Left hindlimb (tissue), 1 donor: ENCODE data around the gene PTCHD4.
"Not testable (repeated sequence)": the region's sequence is repeated elsewhere in the genome, so short reads cannot be mapped to it uniquely, and the experiment has no call there.

ENCODE experiments used
- DNase-seq: peaks from one replicate; pipeline ENCODE4 v3.0.0-alpha.2; 2018

PTCHD4 gene

DNA sequence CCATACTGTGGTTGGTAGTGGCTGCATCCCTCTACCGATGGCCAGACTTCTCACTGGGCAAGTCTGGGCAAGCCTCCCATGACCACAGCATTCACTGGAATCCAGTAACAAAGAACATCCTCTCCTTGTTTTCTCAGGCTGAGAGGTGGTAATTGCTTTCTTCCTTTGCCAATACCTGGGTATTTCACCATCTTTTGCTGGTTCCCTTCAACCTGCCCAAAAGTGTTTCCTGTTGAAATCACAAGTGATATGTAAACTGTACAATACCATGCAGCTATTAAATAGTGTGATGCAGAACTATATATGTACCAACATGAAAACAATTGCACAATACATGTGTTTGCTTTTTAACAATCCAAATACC is at the start of gene PTCHD4:
PTCHD4 (minus strand) TSS at position 55 of the 364 bp plus-strand sequence. CDS start 42,240 bp downstream, outside the sequence.
- no peak for DNase-seq

DNA sequence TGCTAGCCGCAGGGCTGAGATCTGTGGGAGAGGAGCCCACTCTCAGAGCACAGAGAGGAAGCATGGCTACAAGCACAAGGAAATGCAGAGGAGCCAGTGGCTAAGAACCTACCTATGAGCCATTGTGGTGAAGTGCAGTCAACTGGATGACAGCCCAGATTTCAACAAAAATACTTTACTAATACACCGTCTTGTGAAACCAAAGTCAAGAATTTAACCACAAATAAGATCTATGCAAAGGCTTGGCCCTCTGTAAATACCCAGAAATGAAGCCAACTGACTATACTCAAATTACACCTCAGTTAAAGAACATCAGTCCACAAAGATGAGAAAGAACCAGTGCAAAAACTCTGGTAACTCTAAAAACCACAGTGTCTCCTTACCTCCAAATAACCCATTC is 40.1 kb upstream of the PTCHD4 start:
- no peak for DNase-seq

DNA sequence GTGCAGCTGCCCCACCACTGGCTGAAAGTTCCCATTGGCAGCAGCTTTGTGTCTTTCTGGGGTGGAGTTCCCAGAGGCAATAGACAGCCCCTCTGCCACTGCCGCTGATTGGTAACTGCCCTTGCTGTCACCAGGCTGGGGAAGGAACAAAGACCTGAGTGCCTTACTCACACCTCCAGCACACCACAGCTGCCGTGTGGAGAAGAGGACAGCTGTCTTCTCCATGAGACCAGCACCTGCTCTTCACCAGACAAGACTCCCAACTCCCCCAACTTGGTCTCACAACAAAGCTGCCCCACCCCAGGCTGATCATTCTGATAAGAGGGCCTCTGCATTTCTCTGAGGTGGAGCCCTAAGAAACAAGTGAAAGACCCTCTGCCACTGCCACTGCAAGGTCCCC is 39.7 kb upstream of the PTCHD4 start:
- DNase-seq = no peak

DNA sequence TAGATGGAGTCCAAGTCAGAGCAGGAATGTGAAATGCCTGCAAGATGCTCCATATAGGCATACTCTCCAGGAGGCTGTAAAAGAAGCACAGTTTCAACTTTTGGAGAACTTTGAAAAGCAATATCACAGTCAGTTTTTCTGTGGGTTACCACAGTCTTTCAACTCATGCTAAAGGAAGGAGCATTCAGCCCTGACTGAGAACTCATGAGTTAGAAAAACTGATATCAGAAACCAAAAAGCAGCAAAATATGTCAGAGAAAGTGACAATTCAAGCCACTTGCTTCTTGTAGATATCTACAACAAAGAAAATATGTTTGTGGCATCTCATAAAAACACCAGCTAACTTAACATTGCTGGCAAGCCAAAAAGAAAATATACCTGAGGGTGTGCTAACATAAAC is 36.1 kb upstream of the PTCHD4 start:
- DNase-seq = no peak

DNA sequence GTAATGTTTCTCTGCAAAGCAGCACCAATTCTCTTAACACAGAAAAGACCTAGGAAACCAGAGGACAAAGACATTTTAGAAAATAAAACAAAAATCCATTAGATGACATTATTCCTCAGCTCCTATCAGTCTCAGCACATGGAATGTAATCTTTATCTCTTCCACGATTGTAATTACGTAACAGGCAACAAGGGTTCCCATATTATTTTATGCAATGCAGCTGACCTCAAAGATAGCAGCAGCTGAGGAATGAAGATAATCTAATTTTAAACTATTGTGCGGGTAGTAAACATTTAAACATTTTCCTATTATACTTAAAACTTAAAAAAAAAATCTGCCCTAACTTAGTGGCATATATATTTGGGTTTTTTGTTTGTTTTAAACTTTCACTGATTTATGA is 33.0 kb upstream of the PTCHD4 start:
- DNase-seq = no peak

DNA sequence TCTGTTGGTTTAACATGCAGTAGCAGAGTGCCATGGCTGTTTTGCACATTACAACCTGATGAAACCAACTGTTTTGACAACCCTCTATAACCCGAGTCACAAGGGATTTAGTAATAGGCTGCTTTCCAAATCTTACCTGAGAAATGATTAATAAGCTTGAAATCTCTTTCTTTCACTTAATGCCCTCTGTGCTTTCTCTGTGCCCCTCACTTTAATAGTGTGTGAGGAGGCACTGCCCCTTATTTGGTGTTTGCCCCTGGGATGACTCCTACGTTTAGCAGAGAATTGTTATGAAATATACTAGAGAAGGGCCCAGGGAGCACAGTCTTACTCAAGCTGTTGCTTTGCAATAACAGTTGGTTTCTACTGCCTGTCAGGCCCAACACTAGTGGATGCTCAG is 31.0 kb upstream of the PTCHD4 start:
- DNase-seq = no peak

DNA sequence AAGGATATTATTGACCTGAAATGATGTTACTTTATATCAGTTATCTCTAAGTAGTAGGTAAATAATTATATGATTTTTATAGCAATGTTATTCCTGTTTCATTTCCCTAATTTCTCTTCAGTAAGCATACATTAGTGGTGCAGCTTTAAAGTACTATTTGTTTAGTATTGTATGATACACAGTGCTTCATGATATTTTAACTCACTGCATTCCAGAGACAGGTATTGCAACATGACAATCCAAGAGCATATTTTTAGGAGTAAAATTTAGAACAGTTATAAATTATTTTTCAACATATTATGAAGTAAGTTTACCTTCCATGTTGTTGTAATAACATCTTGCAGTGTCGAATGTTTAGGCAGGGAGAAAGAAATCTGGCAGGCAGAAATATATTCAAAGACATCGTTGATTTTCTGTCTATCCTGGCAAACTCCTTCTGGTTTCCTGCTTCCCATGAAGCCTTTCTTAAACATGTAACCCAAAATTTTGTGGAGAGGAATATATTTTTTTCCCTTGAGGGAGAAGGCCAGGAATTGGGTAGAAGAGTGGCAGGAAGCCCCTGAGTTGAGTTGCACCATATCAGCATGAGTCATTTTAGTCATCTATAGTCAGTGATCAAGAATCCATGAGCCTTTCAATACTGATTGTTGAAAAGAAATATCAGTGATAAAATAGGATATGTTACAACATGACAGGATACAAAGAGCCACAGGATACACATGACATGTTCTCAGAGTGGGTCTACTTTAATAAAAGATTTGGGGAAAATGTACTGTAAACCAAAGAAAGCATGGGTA is 29.0 kb upstream of the PTCHD4 start:
- no peak for DNase-seq

DNA sequence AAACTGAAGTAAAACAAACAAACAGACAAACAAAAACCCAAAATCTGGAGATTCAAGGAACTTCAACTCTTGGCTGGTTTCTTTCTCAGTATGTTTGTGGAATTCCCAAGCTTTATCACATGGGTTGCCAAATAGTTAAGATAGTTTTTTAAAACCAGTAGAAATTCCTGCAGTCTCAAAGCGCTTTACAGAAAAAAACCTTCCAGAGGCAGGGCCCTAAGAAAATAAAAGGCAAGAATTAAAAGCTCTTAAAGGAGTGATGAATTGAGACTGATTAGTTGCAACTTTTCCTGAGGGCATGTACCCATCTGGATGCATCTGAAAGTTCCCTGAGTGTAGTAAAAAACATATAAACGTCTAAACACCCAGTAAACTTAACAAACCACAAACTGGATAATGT is 25.9 kb upstream of the PTCHD4 start:
- DNase-seq = no peak

DNA sequence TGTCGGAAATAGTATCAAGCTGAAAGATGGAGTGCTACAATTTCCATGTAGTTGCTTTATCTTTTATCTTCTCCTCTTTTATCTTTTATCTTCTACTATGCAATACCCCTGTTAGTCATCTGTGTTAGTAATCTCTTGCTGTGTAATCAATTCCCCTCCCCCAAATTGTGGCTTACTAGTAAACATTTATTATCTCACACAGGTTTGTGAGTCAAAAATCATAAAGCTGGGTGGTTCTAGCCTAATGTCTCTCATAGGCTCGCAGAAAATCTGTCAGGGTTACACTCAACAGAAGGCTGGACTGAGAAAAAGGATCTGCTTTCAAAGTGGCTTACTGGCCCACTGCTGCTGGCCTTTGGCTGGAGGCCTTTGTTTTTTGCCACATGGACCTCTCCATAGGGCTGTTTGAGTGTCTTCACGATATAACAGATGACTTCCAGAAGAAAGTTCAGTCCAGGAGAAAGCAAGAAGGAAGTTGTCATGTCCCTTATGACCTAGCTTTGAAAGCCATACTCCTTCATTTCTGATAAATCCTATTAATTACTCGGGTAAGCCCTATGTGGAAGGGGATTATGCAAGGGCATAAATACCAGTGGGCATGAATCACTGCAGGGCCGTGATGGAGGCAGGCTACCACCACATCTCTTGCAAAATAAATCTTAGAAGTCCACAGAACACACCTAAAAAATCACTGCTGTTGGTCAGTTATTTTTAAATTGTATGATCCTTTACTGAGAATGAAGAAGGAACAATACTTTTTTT is 24.5 kb upstream of the PTCHD4 start:
- DNase-seq = no peak

DNA sequence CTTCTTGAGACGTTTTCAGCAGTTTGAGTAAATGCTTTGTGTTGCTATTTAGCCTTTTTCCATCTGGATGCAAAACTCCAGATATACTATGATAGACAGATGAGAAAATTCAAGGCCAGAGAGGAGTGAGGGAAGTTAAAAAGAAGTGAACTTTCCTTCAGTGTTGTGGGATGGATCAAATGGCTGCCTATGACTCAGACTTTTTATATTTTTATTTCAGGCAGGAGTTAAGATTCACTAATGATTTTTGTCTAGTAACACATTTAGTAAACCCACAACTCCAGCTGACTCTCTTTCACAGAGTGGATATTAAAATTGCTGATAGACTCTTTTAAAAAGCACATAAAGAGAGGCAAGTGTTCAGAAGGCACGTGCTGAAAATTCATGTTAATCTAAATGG is 23.2 kb upstream of the PTCHD4 start:
- DNase-seq = no peak

DNA sequence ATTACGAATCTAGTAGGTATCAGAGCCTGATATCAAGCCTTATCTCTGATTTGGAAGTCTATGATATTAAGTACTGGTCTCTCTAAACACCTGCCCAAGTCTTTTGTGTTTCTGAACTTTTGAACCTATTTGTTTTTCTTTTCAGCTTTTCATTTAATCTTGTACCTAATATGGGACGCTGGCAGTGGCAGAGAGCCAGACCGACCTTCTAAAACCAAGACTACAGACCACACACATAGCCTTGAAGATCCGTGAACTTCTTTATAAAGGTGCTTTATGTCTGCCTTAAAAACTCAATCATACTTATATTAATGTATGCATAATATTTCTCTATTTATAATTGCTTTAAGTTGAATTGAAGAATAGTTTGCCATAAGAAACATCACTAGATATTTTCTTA is 12.6 kb upstream of the PTCHD4 start:
- no peak for DNase-seq

DNA sequence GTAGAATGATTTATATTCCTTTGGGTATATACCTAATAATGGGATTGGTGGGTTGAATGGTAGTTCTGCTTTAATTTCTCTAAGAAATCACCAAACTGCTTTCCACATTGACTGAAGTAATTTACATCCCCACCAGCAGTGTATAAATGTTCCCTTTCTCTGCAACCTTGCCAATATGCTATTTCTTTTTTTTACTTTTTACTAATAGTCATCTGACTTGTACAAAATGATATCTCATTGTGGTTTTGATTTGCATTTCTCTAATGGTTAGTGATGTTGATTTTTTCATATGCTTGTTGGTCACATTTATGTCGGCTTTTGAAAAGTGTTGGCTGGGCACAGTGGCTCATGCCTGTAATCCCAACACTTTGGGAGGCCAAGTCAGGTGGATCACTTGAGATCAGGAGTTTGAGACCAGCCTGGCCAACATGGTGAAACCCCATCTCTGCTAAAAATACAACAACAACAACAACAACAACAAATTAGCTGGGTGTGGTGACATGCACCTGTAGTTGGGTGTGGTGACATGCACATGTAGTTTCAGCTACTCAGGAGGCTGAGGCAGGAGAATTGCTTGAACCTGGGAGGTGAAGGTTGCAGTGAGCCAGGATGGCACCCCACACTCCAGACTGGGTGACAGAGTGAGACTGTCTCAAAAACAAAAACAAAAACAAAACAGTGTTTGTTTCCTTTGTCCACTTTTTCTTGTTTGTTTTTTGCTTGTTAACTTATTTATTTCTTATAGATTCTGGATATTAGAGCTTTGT is 11.2 kb upstream of the PTCHD4 start:
- not testable (repeated sequence) for DNase-seq

DNA sequence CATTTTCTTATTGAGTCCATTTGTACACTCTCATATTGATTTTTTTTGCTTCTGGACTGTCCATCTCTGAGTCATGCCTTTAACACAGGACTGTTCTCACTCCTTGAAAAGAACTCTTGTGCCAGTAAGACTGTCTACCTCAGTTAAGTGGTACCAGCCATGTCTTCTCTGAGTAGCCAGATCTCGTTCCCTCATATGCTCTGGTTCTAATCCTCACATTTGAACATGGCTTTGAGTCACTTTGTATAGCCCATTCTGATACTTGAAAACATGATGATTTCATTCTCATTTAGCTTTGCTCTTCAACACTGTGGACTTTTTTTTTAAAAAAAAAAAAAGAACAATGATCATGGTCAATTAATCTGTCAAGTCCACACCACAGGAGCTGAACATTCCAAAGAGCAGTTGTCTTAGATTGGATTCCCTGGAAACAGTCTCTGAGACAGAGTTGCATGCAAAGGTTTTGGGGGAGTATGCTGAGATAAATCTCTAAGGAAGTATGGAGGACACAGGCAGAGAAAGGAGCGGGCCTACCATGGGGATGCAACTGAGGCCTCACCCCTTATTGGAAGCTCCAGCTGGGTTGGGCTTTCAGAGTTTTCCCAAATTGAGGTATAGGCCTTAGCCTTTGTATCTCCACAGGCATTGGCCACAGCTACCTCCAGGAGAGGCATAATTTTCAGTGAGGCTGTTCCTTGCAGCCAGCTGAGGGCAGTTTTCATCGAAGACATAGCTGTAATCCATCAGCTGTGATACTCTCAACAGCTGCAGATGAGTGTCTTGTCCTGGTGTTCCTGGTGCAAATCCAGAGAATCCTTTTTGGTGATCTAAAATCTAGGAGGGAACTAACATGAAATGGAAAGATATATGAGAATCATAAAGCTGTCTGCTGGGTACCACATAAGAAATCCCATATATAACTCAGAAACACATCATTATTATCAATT is 6.0 kb upstream of the PTCHD4 start:
- no peak for DNase-seq

DNA sequence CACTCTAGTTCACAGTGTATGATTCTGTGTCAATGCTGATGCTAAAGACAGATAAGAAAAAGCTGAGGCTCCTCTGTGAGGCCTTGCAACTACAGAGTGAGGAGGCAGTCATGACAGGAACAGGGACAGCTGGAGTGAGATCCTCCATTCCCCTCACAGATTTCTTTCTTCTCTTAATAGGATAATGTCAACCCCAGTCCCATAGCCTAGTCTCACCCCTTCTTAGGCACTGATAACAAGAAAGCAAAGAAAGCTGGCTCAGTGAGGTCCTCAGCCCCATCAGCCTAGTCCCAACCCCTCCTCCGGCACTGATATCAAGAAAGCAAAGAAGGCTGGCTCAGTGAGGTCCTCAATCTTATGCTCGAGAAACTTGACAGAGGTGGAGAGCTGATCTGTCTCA is 2.1 kb upstream of the PTCHD4 start:
- DNase-seq = no peak

DNA sequence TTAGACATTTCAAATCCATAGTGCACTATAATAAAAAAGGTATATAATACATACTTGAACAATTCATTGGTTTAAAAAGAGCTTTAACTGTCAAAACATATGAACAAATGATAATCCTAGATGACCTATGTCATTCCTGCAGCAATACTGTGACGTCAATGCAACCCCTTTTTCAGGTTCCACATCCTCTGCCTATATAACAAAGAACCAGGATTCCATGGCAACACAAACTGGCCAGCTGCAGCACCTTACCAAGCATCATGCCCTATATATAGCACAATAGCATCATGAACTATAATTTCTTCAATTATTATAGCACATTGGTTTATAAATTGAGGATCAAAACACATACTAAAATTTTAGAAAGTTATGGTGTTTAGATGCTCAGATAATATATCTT is 578 bp upstream of the PTCHD4 start:
- no peak for DNase-seq

DNA sequence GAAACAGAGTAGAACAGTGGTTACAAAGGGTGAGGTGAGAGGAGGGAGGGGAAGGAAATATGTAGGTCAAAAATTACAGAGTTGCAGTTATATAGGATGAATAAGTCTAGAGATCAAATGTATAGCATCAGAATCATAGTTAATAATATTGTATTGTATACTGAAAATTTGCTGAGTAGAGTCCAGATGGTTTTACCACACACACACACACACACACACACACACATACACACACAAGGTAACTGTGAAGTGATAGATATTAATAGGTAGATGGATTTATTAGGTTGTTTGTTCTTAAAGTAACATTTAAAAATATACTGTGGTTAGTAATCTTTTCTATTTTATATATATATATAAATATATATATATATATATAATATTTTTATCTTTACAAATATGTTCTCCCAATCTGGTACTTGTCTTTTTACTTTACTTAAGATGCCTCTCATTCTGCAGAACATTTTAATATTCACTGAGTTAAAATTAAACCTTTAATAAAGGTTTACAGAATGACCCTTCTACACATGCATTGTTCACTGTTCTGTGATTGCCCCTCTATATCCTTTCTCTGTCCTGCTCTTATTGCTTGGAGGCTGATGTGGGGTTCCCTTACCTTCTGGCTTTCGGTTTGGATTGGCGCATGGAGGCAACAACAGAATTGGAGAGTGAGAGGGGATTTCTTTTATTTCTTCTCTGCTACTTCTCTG is 408 bp downstream of the PTCHD4 start:
- DNase-seq = no peak

DNA sequence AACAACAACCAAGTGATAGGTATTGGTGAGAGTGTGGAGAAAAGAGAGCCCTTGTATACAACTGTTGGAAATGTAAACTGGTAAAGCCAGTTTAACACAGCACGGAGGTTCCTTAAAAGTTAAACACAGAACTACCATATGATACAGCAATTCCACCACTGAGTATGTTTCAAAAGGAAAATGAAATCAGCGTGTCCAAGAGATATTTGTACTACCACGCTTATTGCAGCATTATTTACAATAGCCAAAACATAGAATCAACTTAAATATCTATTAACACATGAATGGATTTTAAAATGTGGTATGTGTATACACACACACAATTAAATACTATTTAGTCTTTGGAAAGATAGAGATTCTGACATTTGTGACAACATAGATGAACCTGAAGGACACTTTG is 1.1 kb downstream of the PTCHD4 start:
- DNase-seq = no peak

DNA sequence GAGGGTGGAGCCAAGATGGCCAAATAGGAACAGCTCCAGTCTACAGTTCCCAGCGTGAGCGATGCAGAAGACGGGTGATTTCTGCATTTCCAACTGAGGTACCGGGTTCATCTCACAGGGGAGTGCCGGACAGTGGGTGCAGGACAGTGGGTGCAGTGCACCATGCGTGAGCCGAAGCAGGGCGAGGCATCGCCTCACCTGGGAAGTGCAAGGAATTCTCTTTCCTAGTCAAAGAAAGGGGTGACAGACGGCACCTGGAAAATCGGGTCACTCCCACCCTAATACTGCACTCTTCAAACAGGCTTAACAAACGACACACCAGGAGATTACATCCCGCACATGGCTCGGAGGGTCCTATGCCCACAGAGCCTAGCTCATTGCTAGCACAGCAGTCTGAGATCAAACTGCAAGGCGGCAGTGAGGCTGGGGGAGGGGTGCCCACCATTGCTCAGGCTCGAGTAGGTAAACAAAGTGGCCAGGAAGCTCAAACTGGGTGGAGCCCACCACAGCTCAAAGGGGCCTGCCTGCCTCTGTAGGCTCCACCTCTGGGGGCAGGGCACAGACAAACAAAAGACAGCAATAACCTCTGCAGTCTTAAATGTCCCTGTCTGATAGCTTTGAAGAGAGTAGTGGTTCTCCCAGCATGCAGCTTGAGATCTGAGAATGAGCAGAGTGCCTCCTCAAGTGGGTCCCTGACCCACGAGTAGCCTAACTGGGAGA is 8.4 kb downstream of the PTCHD4 start:
- DNase-seq = not testable (repeated sequence)

DNA sequence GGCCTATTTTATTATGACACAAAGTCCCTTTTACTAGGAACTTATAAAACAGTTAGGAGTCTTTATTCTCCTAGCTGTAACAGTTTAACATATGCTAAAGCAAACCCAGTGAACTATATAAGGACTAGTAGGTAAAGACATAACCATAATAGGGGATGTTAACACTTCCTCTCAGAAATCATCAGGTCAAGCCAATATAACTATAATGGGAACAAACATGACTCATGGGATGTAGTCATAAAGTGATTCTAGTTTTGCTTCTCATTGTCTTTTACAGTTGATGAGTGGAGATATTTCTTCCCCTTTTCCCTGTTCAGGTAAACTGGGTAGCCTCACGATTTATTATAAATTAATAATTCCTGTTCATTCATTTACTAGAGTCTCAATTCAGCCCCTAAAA is 9.7 kb downstream of the PTCHD4 start:
- no peak for DNase-seq

DNA sequence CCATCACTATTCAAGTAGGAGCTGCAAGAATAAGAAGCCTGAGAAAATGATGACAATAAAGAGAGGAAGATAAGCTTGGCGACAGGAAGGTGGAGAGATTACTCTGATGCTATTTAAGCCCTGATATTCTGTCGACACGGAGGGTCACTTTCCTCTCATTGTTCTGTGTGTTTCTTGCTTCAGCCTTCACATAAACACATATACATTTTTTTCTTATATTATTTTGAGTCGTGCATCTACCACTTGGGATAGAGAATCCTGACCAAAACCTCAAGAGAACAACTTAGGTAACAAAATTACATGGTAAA is 10.5 kb downstream of the PTCHD4 start:
- no peak for DNase-seq
